22Rv1 (cell line): ENCODE measurements around the gene PHACTR1.

ENCODE experiments used
- ZFX ChIP-seq: fragments of 450-650 bp; IDR thresholded peaks from 2 replicates; pipeline ENCODE4 v1.6.1; 2017; ENCODE audit warnings: antibody characterized with exemption, borderline replicate concordance
- TF ChIP-seq, protein P1 (sequence below): fragments of 450-650 bp; IDR thresholded peaks from 2 replicates; pipeline ENCODE4 v1.5.1; 2017; ENCODE audit warnings: mild to moderate bottlenecking

DNA sequence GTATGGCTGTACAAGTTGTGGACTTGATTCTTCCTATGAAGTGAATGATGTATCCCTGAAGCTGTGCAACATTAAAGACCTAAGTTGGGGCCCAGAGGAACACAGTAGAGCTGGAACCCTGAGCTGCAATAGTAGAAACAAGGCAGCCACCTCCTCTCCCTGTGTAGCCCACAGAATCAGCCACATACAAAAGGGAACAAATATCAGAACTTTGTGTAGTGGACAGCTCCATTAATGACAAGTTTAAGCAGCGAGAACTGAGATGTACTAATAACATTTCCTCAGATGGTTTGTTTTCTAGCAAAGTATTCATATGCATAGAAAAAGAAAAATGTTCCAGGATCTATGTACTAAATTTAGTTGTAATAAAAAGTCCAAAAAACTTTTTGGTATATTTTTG lies 19.2 kb downstream of the PHACTR1 start:
- TF ChIP-seq, protein P1, sequence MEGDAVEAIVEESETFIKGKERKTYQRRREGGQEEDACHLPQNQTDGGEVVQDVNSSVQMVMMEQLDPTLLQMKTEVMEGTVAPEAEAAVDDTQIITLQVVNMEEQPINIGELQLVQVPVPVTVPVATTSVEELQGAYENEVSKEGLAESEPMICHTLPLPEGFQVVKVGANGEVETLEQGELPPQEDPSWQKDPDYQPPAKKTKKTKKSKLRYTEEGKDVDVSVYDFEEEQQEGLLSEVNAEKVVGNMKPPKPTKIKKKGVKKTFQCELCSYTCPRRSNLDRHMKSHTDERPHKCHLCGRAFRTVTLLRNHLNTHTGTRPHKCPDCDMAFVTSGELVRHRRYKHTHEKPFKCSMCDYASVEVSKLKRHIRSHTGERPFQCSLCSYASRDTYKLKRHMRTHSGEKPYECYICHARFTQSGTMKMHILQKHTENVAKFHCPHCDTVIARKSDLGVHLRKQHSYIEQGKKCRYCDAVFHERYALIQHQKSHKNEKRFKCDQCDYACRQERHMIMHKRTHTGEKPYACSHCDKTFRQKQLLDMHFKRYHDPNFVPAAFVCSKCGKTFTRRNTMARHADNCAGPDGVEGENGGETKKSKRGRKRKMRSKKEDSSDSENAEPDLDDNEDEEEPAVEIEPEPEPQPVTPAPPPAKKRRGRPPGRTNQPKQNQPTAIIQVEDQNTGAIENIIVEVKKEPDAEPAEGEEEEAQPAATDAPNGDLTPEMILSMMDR = no peak
- TF ChIP-seq ZFX = no peak
